ENCODE measurements around the gene MET. TPM values are rescaled to one million over a fixed set of nuclear protein-coding genes. Genes with fewer than 3 reads are reported as not detected.

The MET gene
- total RNA-seq, 2 donors from 2014 or later = 0.18 TPM; not detected in 1

DNA sequence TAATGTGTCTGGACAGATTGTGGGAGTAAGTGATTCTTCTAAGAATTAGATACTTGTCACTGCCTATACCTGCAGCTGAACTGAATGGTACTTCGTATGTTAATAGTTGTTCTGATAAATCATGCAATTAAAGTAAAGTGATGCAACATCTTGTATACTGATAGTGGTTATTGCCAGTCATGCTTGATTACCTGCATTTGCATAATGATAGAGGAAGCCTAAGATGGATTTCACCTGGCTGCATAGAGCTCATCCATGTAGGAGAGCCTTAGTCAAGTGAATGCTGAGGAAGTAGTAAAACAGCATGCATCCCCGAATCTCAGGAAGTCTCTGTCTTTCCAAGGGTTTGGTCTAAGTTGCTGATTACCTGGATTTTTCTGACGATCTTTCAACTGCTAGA, 126.2 kb downstream of the MET start:
- Mint-ChIP-seq H3K4me1 (peaks cover 3% of the 10 kb centered on the region), H3K36me3 (ENCODE audit: low read depth) (no peaks in the 10 kb centered on the region), H3K27me3 (peaks cover 41% of the 10 kb centered on the region), H3K4me3 (no peak overlapping the region), H3K27ac (no peak overlapping the region)
- ATAC-seq (no peak), DNase-seq (no peak)
- no peaks in the 10 kb centered on the region for H3K9me3 ChIP-seq (ENCODE audit: control insufficient read depth, low read length, poor library complexity, severe bottlenecking)

DNA sequence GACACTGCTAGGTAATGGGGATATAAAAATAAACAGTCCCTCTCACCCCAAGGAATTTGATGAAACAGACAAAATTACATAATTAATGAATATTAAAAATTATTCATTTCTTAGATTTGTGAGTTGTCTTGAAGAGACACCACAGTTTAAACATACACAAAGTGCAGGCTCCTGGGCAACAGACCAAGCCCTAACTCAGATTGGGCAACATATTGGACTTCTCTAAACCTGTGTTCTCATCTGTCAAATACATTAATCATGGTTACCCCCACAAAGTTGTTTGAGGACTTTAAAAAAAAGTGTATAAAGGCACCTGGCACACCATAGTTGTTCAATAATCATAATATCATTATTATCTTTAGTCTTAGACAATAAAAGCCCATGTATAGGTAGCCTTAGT, 127.9 kb downstream of the MET start:
- no peaks in the 10 kb centered on the region for H3K9me3 ChIP-seq (ENCODE audit: control insufficient read depth, low read length, poor library complexity, severe bottlenecking)
- no peak overlapping the region for H3K27ac Mint-ChIP-seq
- ATAC-seq (no peak), DNase-seq (no peak)
- peaks cover 2% of the 10 kb centered on the region for H3K36me3 Mint-ChIP-seq (ENCODE audit: low read depth)
- H3K27me3 Mint-ChIP-seq = peaks cover 50% of the 10 kb centered on the region
- peaks cover 5% of the 10 kb centered on the region for H3K4me1 Mint-ChIP-seq
- no peak overlapping the region for H3K4me3 Mint-ChIP-seq

DNA sequence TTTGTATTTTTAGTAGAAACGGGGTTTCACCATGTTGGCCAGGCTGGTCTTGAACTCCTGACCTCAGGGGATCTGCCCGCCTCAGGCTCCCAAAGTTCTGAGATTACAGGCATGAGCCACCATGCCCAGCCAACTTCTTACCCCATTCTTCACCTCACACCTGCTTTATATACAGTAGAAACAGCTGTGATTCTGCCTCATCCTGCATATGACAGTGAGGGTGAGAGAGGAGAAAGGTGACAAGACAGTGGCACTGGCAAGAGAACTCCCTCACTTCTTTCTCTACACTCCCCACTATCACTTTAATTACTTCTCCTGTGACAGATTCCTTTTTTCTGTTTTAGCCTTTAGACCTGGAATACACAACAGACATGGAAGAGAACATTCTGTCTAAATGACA, 128.6 kb downstream of the MET start:
- DNase-seq = no peak
- no peak overlapping the region for H3K27ac Mint-ChIP-seq
- H3K4me1 Mint-ChIP-seq = peaks cover 5% of the 10 kb centered on the region
- no peak for ATAC-seq
- H3K36me3 Mint-ChIP-seq (ENCODE audit: low read depth) = peaks cover 2% of the 10 kb centered on the region
- no peak overlapping the region for H3K4me3 Mint-ChIP-seq
- H3K27me3 Mint-ChIP-seq = peaks cover 50% of the 10 kb centered on the region
- no peaks in the 10 kb centered on the region for H3K9me3 ChIP-seq (ENCODE audit: control insufficient read depth, low read length, poor library complexity, severe bottlenecking)

DNA sequence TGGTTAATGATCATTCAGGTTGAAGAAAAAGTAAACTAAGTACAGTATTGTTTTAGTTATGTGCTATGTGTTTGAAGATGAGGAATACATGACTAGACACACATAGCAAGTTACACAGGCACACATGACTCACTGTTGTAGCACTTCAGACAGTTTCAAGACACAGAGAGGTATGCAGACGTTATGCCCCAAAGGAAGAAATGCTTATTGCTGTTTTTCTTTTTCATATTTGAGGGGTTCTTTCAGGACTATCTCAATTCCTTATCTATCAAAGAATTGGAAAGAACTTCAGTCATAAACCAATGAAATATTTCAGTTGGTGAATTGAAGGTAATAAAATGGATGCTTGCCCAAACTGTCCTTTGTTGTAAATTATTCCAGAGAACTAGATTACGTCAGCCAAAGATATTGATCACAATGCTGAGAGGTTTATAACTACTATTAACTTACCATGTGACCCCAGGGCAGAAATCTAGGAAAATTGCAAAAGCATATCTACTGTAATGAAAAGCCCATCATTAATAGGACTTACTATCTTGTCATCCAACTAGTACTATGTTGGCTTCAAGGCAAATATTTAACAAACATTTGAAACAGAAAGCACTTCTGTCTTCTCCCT, 129.2 kb downstream of the MET start:
- H3K4me3 Mint-ChIP-seq = no peak overlapping the region
- DNase-seq = no peak
- H3K27me3 Mint-ChIP-seq = peaks cover 47% of the 10 kb centered on the region
- H3K4me1 Mint-ChIP-seq = peaks cover 5% of the 10 kb centered on the region
- no peak overlapping the region for H3K27ac Mint-ChIP-seq
- ATAC-seq = no peak
- peaks cover 2% of the 10 kb centered on the region for H3K36me3 Mint-ChIP-seq (ENCODE audit: low read depth)
- H3K9me3 ChIP-seq (ENCODE audit: control insufficient read depth, low read length, poor library complexity, severe bottlenecking) = no peaks in the 10 kb centered on the region

DNA sequence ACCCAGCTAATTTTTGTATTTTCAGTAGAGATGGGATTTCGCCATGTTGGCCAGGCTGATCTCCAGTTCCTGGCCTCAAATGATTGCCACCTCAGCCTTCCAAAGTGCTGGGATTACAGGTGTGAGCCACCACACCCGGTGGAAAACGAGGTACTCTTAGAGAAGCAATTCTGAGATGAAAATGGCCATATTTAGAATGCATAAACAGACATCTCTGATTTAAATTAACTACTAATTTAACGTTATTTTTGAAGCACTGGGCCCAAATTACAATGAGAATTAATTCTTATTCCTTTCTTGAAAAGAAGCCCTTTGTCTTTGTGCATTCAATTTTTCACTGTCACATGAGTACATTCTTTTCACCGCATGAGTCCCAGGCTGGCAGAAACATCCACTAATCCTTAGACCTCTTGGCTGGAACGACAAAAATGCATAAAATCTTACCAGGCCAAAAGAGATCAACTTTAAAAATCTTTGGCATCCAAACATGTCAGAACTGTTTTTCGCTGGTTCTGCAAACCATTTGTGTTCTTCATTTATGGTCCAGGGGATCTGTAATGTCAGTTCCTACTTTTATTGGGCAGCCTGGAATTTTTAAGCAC, 130.2 kb downstream of the MET start:
- no peak overlapping the region for H3K4me3 Mint-ChIP-seq
- H3K36me3 Mint-ChIP-seq (ENCODE audit: low read depth) = peaks cover 2% of the 10 kb centered on the region
- DNase-seq = no peak
- ATAC-seq = no peak
- no peaks in the 10 kb centered on the region for H3K9me3 ChIP-seq (ENCODE audit: control insufficient read depth, low read length, poor library complexity, severe bottlenecking)
- H3K4me1 Mint-ChIP-seq = peaks cover 5% of the 10 kb centered on the region
- H3K27ac Mint-ChIP-seq = no peak overlapping the region
- H3K27me3 Mint-ChIP-seq = peaks cover 45% of the 10 kb centered on the region

DNA sequence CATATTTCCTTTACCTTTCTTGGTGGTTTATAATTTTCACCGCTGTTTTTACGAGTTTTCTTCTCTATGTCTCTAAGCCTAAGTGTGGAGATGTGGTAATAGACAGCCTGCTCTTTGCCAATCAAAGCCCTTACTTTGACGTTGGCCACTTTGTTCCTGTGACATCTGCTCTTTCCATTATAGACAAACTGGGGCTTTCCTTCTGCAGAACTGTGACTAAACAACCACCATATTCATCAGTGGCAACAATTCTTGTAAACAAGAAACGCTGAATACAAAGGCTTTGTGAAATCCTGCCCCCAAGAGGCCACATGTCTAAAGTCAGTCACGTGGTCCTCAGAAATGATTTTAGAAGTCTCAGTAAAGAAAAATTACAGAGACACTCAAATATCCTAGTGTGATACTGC, 130.8 kb downstream of the MET start:
- DNase-seq (no peak), ATAC-seq (peak; percentile 79)
- Mint-ChIP-seq H3K36me3 (ENCODE audit: low read depth) (peaks cover 2% of the 10 kb centered on the region), H3K4me3 (no peak overlapping the region), H3K4me1 (peaks cover 5% of the 10 kb centered on the region), H3K27me3 (peaks cover 46% of the 10 kb centered on the region), H3K27ac (no peak overlapping the region)
- no peaks in the 10 kb centered on the region for H3K9me3 ChIP-seq (ENCODE audit: control insufficient read depth, low read length, poor library complexity, severe bottlenecking)

DNA sequence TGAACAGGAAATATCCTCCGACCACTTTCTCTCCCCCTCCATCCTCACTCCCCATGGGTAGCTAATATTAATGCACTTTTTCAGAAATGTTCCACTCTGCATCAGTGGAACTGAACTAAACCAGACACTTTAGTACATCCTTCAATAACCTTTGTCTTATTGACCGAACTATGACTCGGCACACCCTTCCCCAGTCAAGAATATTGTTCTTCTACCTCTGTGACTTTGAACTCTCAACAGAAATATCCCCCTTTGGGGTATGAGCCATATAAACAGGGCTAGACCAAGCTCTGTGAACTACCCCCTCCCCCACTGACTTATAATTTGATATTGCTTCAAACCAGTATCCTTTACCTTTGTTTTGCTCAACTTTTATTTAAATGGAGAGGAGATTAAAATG, 132.5 kb downstream of the MET start:
- no peaks in the 10 kb centered on the region for H3K9me3 ChIP-seq (ENCODE audit: control insufficient read depth, low read length, poor library complexity, severe bottlenecking)
- Mint-ChIP-seq H3K4me1 (peaks cover 5% of the 10 kb centered on the region), H3K36me3 (ENCODE audit: low read depth) (peaks cover 2% of the 10 kb centered on the region), H3K4me3 (no peak overlapping the region), H3K27ac (no peak overlapping the region), H3K27me3 (peaks cover 52% of the 10 kb centered on the region)
- ATAC-seq (no peak), DNase-seq (no peak)

DNA sequence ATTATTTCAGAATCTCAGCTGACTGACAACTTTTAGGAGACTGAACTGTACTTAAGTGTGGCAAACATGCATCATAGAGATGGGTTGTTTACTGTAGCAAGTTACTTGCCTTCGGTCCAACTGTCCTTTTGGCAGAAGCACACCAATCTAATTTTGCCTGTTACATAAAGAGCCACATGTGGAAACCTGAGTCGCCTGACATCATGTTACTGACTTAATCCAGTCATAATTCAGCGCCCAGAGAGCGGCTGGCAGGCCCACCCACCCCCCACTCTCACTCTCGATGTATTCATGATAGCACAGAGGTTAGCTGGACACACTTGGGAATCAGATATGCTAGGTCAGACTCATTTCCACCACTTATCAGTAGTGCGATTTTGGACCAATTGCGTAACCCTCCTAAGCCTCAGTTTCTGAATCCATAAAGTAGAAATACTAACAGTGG, 133.1 kb downstream of the MET start:
- Mint-ChIP-seq H3K4me3 (no peak overlapping the region), H3K27ac (no peak overlapping the region), H3K36me3 (ENCODE audit: low read depth) (peaks cover 2% of the 10 kb centered on the region), H3K27me3 (peaks cover 54% of the 10 kb centered on the region), H3K4me1 (peaks cover 5% of the 10 kb centered on the region)
- ATAC-seq (no peak), DNase-seq (no peak)
- H3K9me3 ChIP-seq (ENCODE audit: control insufficient read depth, low read length, poor library complexity, severe bottlenecking) = no peaks in the 10 kb centered on the region

DNA sequence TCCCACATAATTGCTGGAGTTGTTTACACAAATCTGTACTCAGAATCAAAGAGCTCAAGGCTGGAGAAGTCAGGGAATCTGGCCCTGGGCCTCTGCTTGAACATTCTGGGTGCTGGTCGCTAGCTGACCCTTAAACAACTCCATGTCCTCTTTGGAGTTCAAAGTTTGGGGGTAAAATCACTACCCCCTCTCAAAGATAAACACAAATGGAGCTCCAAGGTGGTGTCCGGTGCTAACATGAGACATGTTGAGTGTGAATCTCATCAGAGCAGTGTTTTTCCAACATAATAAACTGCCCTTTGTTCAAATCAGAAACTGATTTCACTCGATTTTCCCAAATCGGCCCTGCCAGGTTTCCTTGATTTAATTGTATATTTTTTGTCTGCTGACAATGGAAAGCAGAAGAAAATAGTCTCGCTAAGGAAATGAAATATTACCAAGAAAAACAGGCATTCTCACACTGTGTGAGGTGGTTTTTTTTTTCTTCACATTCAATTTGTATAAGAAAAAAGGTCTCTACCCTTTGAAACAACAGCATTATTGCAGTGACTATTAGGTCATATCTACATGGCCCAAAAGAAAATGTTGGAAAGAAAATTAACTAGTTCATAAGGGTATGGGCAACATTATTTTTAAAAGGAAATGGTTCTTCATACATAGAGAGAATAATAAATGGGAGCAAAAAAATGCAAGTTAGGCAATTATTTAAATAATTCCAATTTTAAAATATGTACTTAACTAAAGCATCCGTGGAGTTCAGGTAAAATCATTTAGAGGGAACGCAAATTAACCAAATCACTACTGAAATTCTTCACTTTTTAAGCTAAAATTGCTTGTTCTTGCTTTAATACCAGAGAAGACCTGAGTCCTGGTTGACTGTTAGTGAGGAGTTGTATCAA, 134.3 kb downstream of the MET start:
- H3K36me3 Mint-ChIP-seq (ENCODE audit: low read depth) = peaks cover 2% of the 10 kb centered on the region
- peaks cover 5% of the 10 kb centered on the region for H3K4me1 Mint-ChIP-seq
- peaks cover 42% of the 10 kb centered on the region for H3K27me3 Mint-ChIP-seq
- no peak overlapping the region for H3K27ac Mint-ChIP-seq
- no peaks in the 10 kb centered on the region for H3K9me3 ChIP-seq (ENCODE audit: control insufficient read depth, low read length, poor library complexity, severe bottlenecking)
- ATAC-seq = no peak
- DNase-seq = no peak
- no peak overlapping the region for H3K4me3 Mint-ChIP-seq

DNA sequence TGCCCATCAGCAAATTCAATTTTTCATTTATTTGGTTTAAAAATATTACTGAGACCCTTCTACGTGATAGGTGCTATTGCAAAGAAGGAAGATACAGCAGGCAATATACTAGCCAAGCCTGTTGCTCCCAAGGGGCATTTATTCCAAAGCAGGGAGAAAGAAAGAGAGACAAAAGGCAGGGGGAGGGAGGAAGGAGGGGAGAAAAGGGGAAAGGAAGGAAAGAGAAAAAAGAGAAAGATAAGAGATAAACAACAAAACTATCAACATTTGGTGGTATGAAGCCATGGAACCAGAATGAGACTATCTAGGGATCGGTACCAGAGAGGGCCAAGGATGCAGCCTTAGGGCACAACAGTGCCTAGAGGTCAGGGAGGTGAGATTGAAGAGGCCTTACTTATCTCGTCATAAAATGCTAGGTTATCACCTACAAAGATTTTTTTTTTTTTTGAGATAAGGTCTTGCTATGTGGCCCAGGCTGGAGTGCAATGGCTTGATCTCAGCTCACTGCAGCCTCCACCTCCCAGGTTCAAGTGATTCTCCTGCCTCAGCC, 135.1 kb downstream of the MET start:
- ATAC-seq = no peak
- H3K27ac Mint-ChIP-seq = no peak overlapping the region
- H3K27me3 Mint-ChIP-seq = peaks cover 41% of the 10 kb centered on the region
- H3K4me3 Mint-ChIP-seq = no peak overlapping the region
- H3K9me3 ChIP-seq (ENCODE audit: control insufficient read depth, low read length, poor library complexity, severe bottlenecking) = no peaks in the 10 kb centered on the region
- H3K36me3 Mint-ChIP-seq (ENCODE audit: low read depth) = peaks cover 2% of the 10 kb centered on the region
- no peak for DNase-seq
- peaks cover 5% of the 10 kb centered on the region for H3K4me1 Mint-ChIP-seq

DNA sequence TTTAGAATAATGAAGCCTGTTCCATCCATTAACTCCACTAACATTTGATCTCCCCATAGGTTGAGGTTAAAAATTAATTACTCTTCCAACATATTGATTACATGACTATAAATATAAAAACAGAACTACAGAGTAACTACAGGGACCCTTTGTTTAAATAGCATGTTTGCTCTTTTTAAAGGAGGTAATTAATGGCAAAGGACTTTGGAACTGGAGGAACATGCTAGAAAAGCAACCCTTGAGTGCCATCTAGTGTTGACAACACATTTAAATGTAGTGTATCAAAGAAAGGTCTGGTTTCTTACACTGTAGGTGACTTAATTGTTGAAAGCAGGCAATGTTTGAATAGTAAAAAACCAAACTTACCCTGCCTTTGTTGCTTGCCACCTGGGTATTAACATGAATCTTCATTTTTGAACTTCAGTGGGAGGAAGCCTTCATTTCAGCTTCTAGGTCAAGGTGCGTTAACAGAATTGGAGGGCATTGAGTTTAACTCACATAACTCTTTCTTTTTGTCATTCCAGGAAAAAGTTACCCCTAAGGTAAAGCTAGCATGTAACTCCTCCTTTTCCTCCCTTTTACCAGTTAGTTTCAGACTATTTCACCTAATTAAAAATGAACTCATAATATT, 137.8 kb downstream of the MET start:
- H3K27me3 Mint-ChIP-seq = peaks cover 24% of the 10 kb centered on the region
- ATAC-seq (peak; percentile 46), DNase-seq (no peak)
- H3K4me1 Mint-ChIP-seq = no peaks in the 10 kb centered on the region
- H3K36me3 Mint-ChIP-seq (ENCODE audit: low read depth) = no peaks in the 10 kb centered on the region
- no peaks in the 10 kb centered on the region for H3K9me3 ChIP-seq (ENCODE audit: control insufficient read depth, low read length, poor library complexity, severe bottlenecking)
- H3K4me3 Mint-ChIP-seq = no peak overlapping the region
- no peak overlapping the region for H3K27ac Mint-ChIP-seq

DNA sequence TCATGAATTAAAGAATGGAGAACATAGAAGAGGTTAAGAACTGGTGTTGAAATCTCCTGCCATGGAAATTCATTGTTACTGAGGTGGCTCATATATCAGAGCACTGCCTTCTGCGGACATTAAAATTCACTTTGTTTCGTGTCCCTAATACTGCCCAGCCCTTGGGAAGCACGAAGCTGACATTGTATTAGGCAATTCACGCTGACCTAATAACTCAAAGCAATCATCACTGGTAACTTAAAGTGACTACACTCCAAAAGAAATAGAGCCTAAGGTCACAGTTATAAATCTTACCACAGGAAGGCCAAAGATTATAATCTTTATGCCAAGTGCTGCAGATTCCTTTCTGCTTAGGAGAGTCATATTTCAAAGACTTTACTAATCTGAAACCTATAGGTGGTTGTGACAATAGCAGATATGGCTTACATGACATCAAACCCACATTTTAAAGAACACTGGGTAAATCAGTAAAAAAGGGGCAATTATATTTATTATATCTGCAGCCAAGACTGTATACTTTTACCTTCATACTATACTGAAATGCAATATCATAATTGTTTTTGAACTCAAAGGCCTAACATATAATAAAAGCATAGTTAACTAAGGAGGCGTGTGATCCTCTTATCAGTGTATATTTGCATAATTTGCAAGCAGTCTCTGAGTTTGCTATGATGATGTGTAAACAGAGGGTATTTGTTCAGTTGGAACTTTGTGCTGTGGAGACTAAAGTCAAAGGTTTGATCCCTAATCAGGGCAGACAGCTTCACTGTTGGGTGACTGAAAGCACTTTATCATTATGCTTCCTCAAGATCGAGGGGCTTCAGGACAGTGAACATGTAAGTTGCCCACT, 138.5 kb downstream of the MET start:
- DNase-seq (no peak), ATAC-seq (no peak)
- Mint-ChIP-seq H3K36me3 (ENCODE audit: low read depth) (no peaks in the 10 kb centered on the region), H3K4me3 (no peak overlapping the region), H3K27me3 (peaks cover 24% of the 10 kb centered on the region), H3K27ac (no peak overlapping the region), H3K4me1 (no peaks in the 10 kb centered on the region)
- no peaks in the 10 kb centered on the region for H3K9me3 ChIP-seq (ENCODE audit: control insufficient read depth, low read length, poor library complexity, severe bottlenecking)

Measured in T-helper 17 cell (primary cell).